Colonic mucosa (tissue), 4 donors: Measurements from ENCODE around the gene PRPSAP1. TPM values are rescaled to one million over a fixed set of nuclear protein-coding genes. Genes with fewer than 3 reads are reported as not detected.

Experiments
- DNase-seq: peaks from one replicate; pipeline ENCODE4 v3.0.0-alpha.2; 2020
- H3K27ac ChIP-seq: fragments of 200-600 bp; one replicate; pipeline ENCODE4 v1.8.0; 2021
- H3K27me3 ChIP-seq: fragments of 200-600 bp; one replicate; pipeline ENCODE4 v1.8.0; 2021
- H3K36me3 ChIP-seq: fragments of 200-600 bp; one replicate; pipeline ENCODE4 v1.8.0; 2021
- H3K4me1 ChIP-seq: fragments of 200-600 bp; one replicate; pipeline ENCODE4 v1.8.0; 2021; ENCODE audit warnings: mild to moderate bottlenecking
- H3K4me3 ChIP-seq: fragments of 200-600 bp; one replicate; pipeline ENCODE4 v1.8.0; 2021
- H3K9ac ChIP-seq, 2 donors: one replicate each; pipeline ENCODE4 v1.7.0; 2013; ENCODE audit warnings: control low read depth in 2 of 2, low read depth in 2 of 2, low read length in 2 of 2
- H3K9me3 ChIP-seq: fragments of 200-600 bp; one replicate; pipeline ENCODE4 v1.8.0; 2021
- intact Hi-C: fragments of 100-400 bp; cut with DNase I; formaldehyde crosslinking; loops from one replicate; pipeline ENCODE4 v1.14.1; 2022
- total RNA-seq, 2 donors: library from RNA; stranded (reverse); fragmentation: NEBNext Ultra II Directional in 1 of 2; extraction: Animal tissue kit (Norgen Biotek cat#: 25700) in 1 of 2; gene quantifications; one replicate each; pipeline ENCODE4 v1.2.1, GENCODE V29; 2021
- TF ChIP-seq, protein P1 (sequence below): fragments of 200-600 bp; IDR thresholded peaks from one replicate; pipeline ENCODE4 v1.8.0; 2022; ENCODE audit warnings: antibody characterized with exemption, mild to moderate bottlenecking
- donor health status: healthy.
- donor health status: DM: no; HTN: no; CAD: no.
- donor health status: DM: no; HTN: no; CAD: no.

The PRPSAP1 gene
- total RNA-seq, 2 donors from 2014 or later, result 60.7 to 70.0 TPM

DNA sequence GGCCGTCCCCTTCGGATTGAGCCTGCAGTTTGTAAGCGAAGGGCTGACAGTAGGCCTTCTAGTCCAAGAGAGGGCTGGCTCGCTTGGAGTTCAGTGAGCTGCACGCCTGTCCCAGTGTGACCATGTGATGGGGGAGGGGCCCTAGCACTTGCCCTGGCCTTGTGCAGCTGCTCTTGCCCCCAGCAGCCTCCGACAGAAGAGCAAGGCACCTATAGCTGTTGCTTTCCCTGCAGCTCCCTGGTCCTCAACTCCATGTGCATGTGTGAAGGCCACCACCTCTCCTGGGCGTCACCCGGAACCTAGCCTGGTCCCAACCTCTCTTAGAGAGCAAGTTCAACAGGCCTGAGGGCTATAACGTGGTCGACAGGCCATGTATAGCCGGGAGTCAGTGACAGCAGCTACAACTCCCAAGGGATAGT, 36.3 kb upstream of the PRPSAP1 start:
- H3K36me3 ChIP-seq, result no peaks in the 10 kb centered on the region

DNA sequence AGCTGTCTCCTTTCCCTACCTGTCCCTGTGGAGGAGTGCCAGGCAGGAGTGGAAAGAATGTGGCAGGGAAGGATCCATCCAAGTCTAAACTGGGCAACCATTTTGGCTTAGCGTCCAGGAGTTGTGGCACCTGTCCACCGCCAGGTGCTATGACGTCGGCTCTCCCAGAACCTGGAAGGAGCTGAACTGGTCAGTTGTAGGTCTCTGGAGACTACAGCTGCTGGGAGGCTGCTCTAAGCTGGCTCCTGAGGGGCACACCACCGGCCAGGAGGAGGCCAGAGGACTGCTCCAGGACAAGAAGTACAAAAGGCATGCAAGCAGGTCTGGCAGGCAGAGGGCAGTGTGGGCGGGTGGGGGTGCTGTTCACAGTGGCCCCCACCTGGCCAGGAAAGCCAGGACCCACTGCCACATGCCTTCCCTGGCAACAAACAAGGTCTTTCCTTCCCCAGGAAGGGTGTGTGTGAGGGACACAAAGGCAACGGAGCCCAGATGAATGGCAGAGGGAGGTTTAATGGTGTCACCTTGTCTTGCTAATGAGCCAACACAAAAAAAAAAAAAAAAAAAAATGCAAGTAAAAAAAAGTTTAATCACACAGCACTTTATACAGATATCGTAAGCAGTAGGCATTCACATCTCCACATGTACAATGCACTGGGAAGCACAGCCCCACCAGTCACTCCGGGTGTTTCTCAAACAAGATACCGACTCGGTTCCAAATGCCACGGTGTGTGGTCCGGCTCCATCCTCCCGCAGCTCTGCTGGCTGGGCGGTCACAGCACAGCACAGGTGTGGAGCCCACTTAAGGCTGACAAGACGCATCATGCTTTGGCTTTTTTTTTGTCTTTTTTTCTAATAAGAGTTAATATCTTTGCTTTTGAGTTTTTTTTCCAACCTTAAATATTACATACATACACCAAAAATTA, 35.5 kb upstream of the PRPSAP1 start:
- no peak overlapping the region for H3K9ac ChIP-seq
- H3K36me3 ChIP-seq, result no peaks in the 10 kb centered on the region
- TF ChIP-seq, protein P1, sequence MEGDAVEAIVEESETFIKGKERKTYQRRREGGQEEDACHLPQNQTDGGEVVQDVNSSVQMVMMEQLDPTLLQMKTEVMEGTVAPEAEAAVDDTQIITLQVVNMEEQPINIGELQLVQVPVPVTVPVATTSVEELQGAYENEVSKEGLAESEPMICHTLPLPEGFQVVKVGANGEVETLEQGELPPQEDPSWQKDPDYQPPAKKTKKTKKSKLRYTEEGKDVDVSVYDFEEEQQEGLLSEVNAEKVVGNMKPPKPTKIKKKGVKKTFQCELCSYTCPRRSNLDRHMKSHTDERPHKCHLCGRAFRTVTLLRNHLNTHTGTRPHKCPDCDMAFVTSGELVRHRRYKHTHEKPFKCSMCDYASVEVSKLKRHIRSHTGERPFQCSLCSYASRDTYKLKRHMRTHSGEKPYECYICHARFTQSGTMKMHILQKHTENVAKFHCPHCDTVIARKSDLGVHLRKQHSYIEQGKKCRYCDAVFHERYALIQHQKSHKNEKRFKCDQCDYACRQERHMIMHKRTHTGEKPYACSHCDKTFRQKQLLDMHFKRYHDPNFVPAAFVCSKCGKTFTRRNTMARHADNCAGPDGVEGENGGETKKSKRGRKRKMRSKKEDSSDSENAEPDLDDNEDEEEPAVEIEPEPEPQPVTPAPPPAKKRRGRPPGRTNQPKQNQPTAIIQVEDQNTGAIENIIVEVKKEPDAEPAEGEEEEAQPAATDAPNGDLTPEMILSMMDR, result no peak
- no peaks in the 10 kb centered on the region for H3K9me3 ChIP-seq
- intact Hi-C loops, result no loop called here
- H3K27me3 ChIP-seq, result peaks cover 8% of the 10 kb centered on the region
- DNase-seq, result no peak
- H3K4me3 ChIP-seq, result no peak overlapping the region
- no peak overlapping the region for H3K27ac ChIP-seq
- H3K4me1 ChIP-seq, result peaks cover 7% of the 10 kb centered on the region

More for the DNA sequence above, 36.3 kb upstream of the PRPSAP1 start:
- Histone ChIP-seq H3K9ac (no peak overlapping the region), H3K27me3 (peaks cover 5% of the 10 kb centered on the region), H3K4me3 (no peak overlapping the region), H3K4me1 (peaks cover 5% of the 10 kb centered on the region), H3K9me3 (no peaks in the 10 kb centered on the region), H3K27ac (no peak overlapping the region)
- TF ChIP-seq, protein P1, result no peak
- intact Hi-C loops, result no loop called here
- no peak for DNase-seq

DNA sequence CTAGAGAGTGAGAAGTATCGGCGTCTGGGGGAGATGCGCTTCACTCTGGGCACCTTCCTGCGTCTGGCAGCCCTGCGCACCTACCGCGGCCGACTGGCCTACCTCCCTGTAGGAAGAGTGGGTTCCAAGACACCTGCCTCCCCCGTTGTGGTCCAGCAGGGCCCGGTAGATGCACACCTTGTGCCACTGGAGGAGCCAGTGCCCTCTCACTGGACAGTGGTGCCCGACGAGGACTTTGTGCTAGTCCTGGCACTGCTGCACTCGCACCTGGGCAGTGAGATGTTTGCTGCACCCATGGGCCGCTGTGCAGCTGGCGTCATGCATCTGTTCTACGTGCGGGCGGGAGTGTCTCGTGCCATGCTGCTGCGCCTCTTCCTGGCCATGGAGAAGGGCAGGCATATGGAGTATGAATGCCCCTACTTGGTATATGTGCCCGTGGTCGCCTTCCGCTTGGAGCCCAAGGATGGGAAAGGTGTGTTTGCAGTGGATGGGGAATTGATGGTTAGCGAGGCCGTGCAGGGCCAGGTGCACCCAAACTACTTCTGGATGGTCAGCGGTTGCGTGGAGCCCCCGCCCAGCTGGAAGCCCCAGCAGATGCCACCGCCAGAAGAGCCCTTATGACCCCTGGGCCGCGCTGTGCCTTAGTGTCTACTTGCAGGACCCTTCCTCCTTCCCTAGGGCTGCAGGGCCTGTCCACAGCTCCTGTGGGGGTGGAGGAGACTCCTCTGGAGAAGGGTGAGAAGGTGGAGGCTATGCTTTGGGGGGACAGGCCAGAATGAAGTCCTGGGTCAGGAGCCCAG, 33.5 kb upstream of the PRPSAP1 start:
- intact Hi-C loops, result no loop called here
- no peak overlapping the region for H3K9ac ChIP-seq
- no peak overlapping the region for H3K27ac ChIP-seq
- TF ChIP-seq, protein P1, result no peak
- no peaks in the 10 kb centered on the region for H3K36me3 ChIP-seq
- no peaks in the 10 kb centered on the region for H3K9me3 ChIP-seq
- no peak for DNase-seq
- H3K27me3 ChIP-seq, result peaks cover 16% of the 10 kb centered on the region
- no peak overlapping the region for H3K4me3 ChIP-seq
- peaks cover 7% of the 10 kb centered on the region for H3K4me1 ChIP-seq

DNA sequence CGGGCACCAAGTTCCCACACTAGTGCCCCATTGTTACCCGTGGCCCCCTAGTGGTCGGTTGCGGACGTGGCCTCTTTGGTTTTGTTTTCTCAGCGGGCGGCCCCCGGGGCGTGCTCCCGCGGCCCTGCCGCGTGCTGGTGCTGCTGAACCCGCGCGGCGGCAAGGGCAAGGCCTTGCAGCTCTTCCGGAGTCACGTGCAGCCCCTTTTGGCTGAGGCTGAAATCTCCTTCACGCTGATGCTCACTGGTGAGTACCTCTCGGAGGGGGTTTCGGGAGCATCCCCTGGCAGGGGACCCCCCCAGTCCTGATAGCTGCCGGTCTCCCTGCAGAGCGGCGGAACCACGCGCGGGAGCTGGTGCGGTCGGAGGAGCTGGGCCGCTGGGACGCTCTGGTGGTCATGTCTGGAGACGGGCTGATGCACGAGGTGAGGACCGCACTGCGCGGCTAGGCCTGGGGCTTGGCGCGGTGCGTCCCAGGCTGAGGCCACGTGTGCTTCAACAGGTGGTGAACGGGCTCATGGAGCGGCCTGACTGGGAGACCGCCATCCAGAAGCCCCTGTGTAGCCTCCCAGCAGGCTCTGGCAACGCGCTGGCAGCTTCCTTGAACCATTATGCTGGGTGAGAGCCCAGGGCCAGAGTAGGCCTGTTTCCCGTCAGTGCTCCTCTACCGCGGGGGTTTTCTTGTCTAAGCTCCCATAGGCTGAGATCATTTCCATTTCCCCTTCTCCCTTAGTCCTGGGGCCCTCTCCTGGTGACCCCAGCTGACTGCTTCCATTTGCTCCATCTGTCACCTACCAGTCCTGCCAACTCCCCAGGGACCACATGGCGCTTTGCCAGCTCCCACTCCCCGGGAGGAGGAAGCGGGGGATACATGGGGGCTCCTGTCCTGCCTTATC, 32.4 kb upstream of the PRPSAP1 start:
- no peaks in the 10 kb centered on the region for H3K36me3 ChIP-seq
- peak overlapping the region; percentile 14 to 51 for H3K9ac ChIP-seq
- H3K9me3 ChIP-seq, result no peaks in the 10 kb centered on the region
- peaks cover 7% of the 10 kb centered on the region for H3K4me1 ChIP-seq
- peak overlapping the region; percentile 43 for H3K4me3 ChIP-seq
- intact Hi-C loops, result no loop called here
- TF ChIP-seq, protein P1, result peak; percentile 96
- H3K27me3 ChIP-seq, result peaks cover 16% of the 10 kb centered on the region
- DNase-seq, result peak; percentile 90
- H3K27ac ChIP-seq, result no peak overlapping the region
